IMR-90 (cell line): ENCODE data around the gene TGFBR2. TPM values are rescaled to one million over a fixed set of nuclear protein-coding genes. Genes with fewer than 3 reads are reported as not detected.

Experiments
- ATAC-seq: fragments of 200-7000 bp; cut with Tn5 transposase; 2 replicates; pipeline ENCODE4 v1.9.1; 2020; ENCODE audit warnings: low read depth, mild to moderate bottlenecking, moderate library complexity
- BruUV-seq: library from RNA; stranded (reverse); fragments of 400-500 nt; replicated peaks from 2 replicates; lab custom pipeline; 2021; lab: Mats Ljungman, UMichigan
- CTCF ChIA-PET: fragments of 300-600 bp; formaldehyde crosslinking; extraction: SDS; loops from one replicate; lab custom pipeline; 2021; ENCODE audit warnings: antibody characterized with exemption; lab: Yijun Ruan, JAX
- POLR2A ChIA-PET: fragments of 300-600 bp; sonication (Branson Sonifier 250); formaldehyde crosslinking; loops from one replicate; lab custom pipeline; 2022; ENCODE audit warnings: antibody characterized with exemption; ENCODE audit not compliant: unreplicated experiment; lab: Charles Lee
- DNase-seq: peaks from one replicate; pipeline ENCODE4 v3.0.0; 2013
- H2AFZ ChIP-seq: replicated peaks from 2 replicates; pipeline ENCODE3; 2013; ENCODE audit warnings: low read length, mild to moderate bottlenecking; ENCODE audit not compliant: poor library complexity
- H2AK5ac ChIP-seq: 2 replicates; pipeline ENCODE4 v1.6.1; 2013; ENCODE audit warnings: low read depth, low read length, inconsistent platforms
- H2AK9ac ChIP-seq: replicated peaks from 2 replicates; pipeline ENCODE3; 2013; ENCODE audit warnings: mild to moderate bottlenecking, low read depth, low read length, moderate library complexity; ENCODE audit not compliant: poor library complexity
- H2BK120ac ChIP-seq: 2 replicates; pipeline ENCODE4 v1.6.1; 2013; ENCODE audit warnings: low read depth, low read length, inconsistent platforms
- H2BK15ac ChIP-seq: 3 replicates; pipeline ENCODE4 v1.6.1; 2013; ENCODE audit warnings: low read depth, low read length, inconsistent platforms
- H2BK20ac ChIP-seq: 2 replicates; pipeline ENCODE4 v1.6.1; 2013; ENCODE audit warnings: low read depth, mild to moderate bottlenecking, inconsistent platforms, low read length, moderate library complexity
- H2BK5ac ChIP-seq: 2 replicates; pipeline ENCODE4 v1.6.1; 2013; ENCODE audit warnings: mild to moderate bottlenecking, low read depth, low read length, inconsistent platforms; ENCODE audit not compliant: poor library complexity, severe bottlenecking
- H3K14ac ChIP-seq: replicated peaks from 2 replicates; pipeline ENCODE4 v1.6.1; 2013; ENCODE audit warnings: low read depth, low read length, inconsistent platforms
- H3K18ac ChIP-seq: 2 replicates; pipeline ENCODE4 v1.6.1; 2013; ENCODE audit warnings: low read depth, low read length, control low read depth
- H3K23ac ChIP-seq: 2 replicates; pipeline ENCODE4 v1.6.1; 2013; ENCODE audit warnings: low read depth, low read length, inconsistent platforms
- H3K27ac ChIP-seq: 2 replicates; pipeline ENCODE4 v1.5.1; 2013; ENCODE audit warnings: mild to moderate bottlenecking, control low read depth, low read length; ENCODE audit not compliant: insufficient read depth
- H3K27me3 ChIP-seq: 2 replicates; pipeline ENCODE4 v1.6.1; 2013; ENCODE audit warnings: low read length; ENCODE audit not compliant: control insufficient read depth, insufficient read depth
- H3K36me3 ChIP-seq: 2 replicates; pipeline ENCODE4 v1.6.1; 2013; ENCODE audit warnings: low read length, mixed read lengths; ENCODE audit not compliant: control insufficient read depth, insufficient read depth
- H3K4ac ChIP-seq: 2 replicates; pipeline ENCODE4 v1.6.1; 2013; ENCODE audit warnings: low read depth, low read length, inconsistent platforms
- H3K4me1 ChIP-seq: 2 replicates; pipeline ENCODE4 v1.6.1; 2013; ENCODE audit warnings: low read length, mixed read lengths; ENCODE audit not compliant: control insufficient read depth, insufficient read depth
- H3K4me2 ChIP-seq: 2 replicates; pipeline ENCODE4 v1.6.1; 2013; ENCODE audit warnings: low read depth, mild to moderate bottlenecking, control low read depth, low read length, moderate library complexity
- H3K4me3 ChIP-seq: 2 replicates; pipeline ENCODE4 v1.5.1; 2013; ENCODE audit warnings: low read depth, mild to moderate bottlenecking, control low read depth, low read length, moderate library complexity; ENCODE audit not compliant: insufficient read depth
- H3K56ac ChIP-seq: 2 replicates; pipeline ENCODE4 v1.6.1; 2013; ENCODE audit warnings: low read length, inconsistent platforms; ENCODE audit not compliant: insufficient read depth; ENCODE audit errors: extremely low read depth
- H3K79me1 ChIP-seq, 2 experiments: 2 replicates each; pipeline ENCODE4 v1.6.1; 2013; ENCODE audit warnings: low read length in 2 of 2, inconsistent platforms in 1 of 2, low read depth in 1 of 2
- H3K9ac ChIP-seq: 2 replicates; pipeline ENCODE4 v1.6.1; 2013; ENCODE audit warnings: low read depth, low read length, control low read depth
- H3K9me1 ChIP-seq: 2 replicates; pipeline ENCODE4 v1.6.1; 2013; ENCODE audit warnings: low read length, inconsistent platforms; ENCODE audit not compliant: insufficient read depth
- H3K9me3 ChIP-seq: 2 replicates; pipeline ENCODE4 v1.6.1; 2013; ENCODE audit warnings: low read length; ENCODE audit not compliant: control insufficient read depth, insufficient read depth
- H4K20me1 ChIP-seq: 2 replicates; pipeline ENCODE4 v1.6.1; 2013; ENCODE audit warnings: low read length, inconsistent platforms; ENCODE audit not compliant: insufficient read depth
- H4K5ac ChIP-seq: 2 replicates; pipeline ENCODE4 v1.6.1; 2013; ENCODE audit warnings: mild to moderate bottlenecking, low read depth, low read length, control low read depth
- H4K8ac ChIP-seq, 2 experiments: 2 replicates each; pipeline ENCODE4 v1.6.1; 2013; ENCODE audit warnings: low read depth in 2 of 2, low read length in 2 of 2, control low read depth in 1 of 2, inconsistent platforms in 1 of 2
- H4K91ac ChIP-seq: 2 replicates; pipeline ENCODE4 v1.6.1; 2013; ENCODE audit warnings: low read depth, low read length, inconsistent platforms; ENCODE audit not compliant: insufficient read depth
- BHLHE40 ChIP-seq: fragments of 150-350 bp; IDR thresholded peaks from 2 replicates; pipeline ENCODE4 v1.6.1; 2016; ENCODE audit warnings: mild to moderate bottlenecking, low read depth, low read length
- POLR2A ChIP-seq: IDR thresholded peaks from 2 replicates; pipeline ENCODE4 v1.6.1; 2012; ENCODE audit warnings: mild to moderate bottlenecking, low read depth, low read length
- RCOR1 ChIP-seq: IDR thresholded peaks from 2 replicates; pipeline ENCODE4 v1.6.1; 2012; ENCODE audit warnings: mild to moderate bottlenecking, low read length, improper control_type of control experiment; ENCODE audit not compliant: insufficient replicate concordance
- RFX5 ChIP-seq: IDR thresholded peaks from 2 replicates; pipeline ENCODE4 v1.8.0; 2012; ENCODE audit warnings: low read depth, mild to moderate bottlenecking, low read length, moderate library complexity
- WGBS, 2 experiments: methylation state at CpG; one replicate each; pipeline versions ENCODE4 v1.1.5 to v1.1.7; 2013; ENCODE audit warnings: missing lambda C conversion rate in 2 of 2; ENCODE audit not compliant: insufficient read length in 1 of 2; ENCODE audit errors: extremely low coverage in 2 of 2; 5-methylcytosine and 5-hydroxymethylcytosine counted together
- dilution Hi-C: fragments of 300-500 bp; cut with HindIII; formaldehyde crosslinking; loops from one replicate; pipeline ENCODE4 v1.14.3; 2018; ENCODE audit warnings: low sequenced_read_pairs; ENCODE audit not compliant: unreplicated experiment
- in situ Hi-C: fragments of 300-500 bp; cut with MboI; formaldehyde crosslinking; loops from 3 replicates; pipeline ENCODE4 v1.14.3; 2019; ENCODE audit warnings: low sequenced_read_pairs, inconsistent platforms, mixed read lengths
- intact Hi-C: fragments of 100-400 bp; cut with micrococcal nuclease; formaldehyde crosslinking; loops from 2 replicates; pipeline ENCODE4 v1.10.0; 2022
- polyA plus RNA-seq, 3 experiments: library from polyadenylated mRNA; depleted of rRNA; stranded (reverse); fragments of >200 nt; gene quantifications; 2 replicates each; pipeline ENCODE4 v1.2.3, GENCODE V29; 2012; ENCODE audit warnings: low replicate concordance in 1 of 3
- total RNA-seq: library from RNA; depleted of rRNA; stranded (reverse); fragments of >200 nt; gene quantifications from 2 replicates; pipeline ENCODE4 v1.2.3, GENCODE V29; 2012
- TF ChIP-seq, protein P1 (sequence below): fragments of 150-350 bp; IDR thresholded peaks from 2 replicates; pipeline ENCODE4 v1.6.1; 2017; ENCODE audit warnings: mild to moderate bottlenecking, antibody characterized with exemption, low read length, low read depth

TGFBR2 gene
- total and polyA plus RNA-seq, 2 of the 4 experiments (the other 2 are of a cell fraction) = 63.7 to 87.5 TPM

DNA sequence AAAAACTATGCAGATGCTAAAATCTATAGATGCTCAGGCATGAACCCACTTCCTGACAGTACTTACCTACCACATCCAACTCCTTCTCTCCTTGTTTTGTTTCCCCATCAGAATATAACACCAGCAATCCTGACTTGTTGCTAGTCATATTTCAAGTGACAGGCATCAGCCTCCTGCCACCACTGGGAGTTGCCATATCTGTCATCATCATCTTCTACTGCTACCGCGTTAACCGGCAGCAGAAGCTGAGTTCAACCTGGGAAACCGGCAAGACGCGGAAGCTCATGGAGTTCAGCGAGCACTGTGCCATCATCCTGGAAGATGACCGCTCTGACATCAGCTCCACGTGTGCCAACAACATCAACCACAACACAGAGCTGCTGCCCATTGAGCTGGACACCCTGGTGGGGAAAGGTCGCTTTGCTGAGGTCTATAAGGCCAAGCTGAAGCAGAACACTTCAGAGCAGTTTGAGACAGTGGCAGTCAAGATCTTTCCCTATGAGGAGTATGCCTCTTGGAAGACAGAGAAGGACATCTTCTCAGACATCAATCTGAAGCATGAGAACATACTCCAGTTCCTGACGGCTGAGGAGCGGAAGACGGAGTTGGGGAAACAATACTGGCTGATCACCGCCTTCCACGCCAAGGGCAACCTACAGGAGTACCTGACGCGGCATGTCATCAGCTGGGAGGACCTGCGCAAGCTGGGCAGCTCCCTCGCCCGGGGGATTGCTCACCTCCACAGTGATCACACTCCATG is 65.3 kb downstream of the TGFBR2 start:
- DNase-seq (no peak), ATAC-seq (no peak)
- Histone ChIP-seq H3K18ac (no peak overlapping the region), H2AK5ac (no peak overlapping the region; the same call in 1 of the 2 replicates), H4K91ac (no peak overlapping the region), H2BK15ac (no peak overlapping the region), H4K5ac (no peak overlapping the region), H3K4me2 (no peak overlapping the region), H3K9me1 (peaks cover 18% of the 10 kb centered on the region), H2AFZ (no peak overlapping the region), H3K27me3 (no peaks in the 10 kb centered on the region), H3K79me1 (peaks cover 42 to 66% of the 10 kb centered on the region in 2 experiments), H4K20me1 (no peaks in the 10 kb centered on the region), H3K56ac (no peak overlapping the region), H3K4me3 (no peak overlapping the region), H3K4me1 (peaks cover 5% of the 10 kb centered on the region), H3K4ac (no peak overlapping the region; the same call in 1 of the 2 replicates), H2AK9ac (no peak overlapping the region), H3K23ac (no peak overlapping the region), H3K9me3 (no peaks in the 10 kb centered on the region), H3K9ac (no peak overlapping the region), H3K14ac (no peak overlapping the region), H3K27ac (no peak overlapping the region), H2BK120ac (no peak overlapping the region), H2BK5ac (no peak overlapping the region), H2BK20ac (no peak overlapping the region), H4K8ac (no peak overlapping the region), H3K36me3 (peaks cover 43% of the 10 kb centered on the region)
- ChIA-PET CTCF (interaction anchor here (0.6 kb wide), 1 partner anchor 21 kb away, joined by 3 read pairs; no protein-coding TSS in a partner anchor), POLR2A (no interaction called here)
- intact Hi-C loops = no loop called here
- no CpG with 5 or more reads among the region's 20 CpGs for WGBS, 2 experiments
- BruUV-seq = TSS peak; percentile 97
- TF ChIP-seq, protein P1, sequence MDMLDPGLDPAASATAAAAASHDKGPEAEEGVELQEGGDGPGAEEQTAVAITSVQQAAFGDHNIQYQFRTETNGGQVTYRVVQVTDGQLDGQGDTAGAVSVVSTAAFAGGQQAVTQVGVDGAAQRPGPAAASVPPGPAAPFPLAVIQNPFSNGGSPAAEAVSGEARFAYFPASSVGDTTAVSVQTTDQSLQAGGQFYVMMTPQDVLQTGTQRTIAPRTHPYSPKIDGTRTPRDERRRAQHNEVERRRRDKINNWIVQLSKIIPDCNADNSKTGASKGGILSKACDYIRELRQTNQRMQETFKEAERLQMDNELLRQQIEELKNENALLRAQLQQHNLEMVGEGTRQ = no peak
- no peak for TF ChIP-seq RFX5
- TF ChIP-seq POLR2A = no peak
- TF ChIP-seq BHLHE40 = no peak
- no peak for TF ChIP-seq RCOR1
- in situ Hi-C loops = no loop called here
- dilution Hi-C loops = no loop called here
